HepG2 (cell line): ENCODE results near the gene ABHD3. TPM values are rescaled to one million over a fixed set of nuclear protein-coding genes. Genes with fewer than 3 reads are reported as not detected.
A peak's percentile ranks its signal among the peaks of the same experiment; 100 is the strongest.

Experiments
- CBX5 ChIP-seq: sonication (generic); formaldehyde crosslinking; IDR thresholded peaks from 2 replicates; pipeline ENCODE4 v1.4.0; 2020; ENCODE audit warnings: missing genetic modification reagents, borderline replicate concordance
- FOXO1 ChIP-seq: sonication (generic); formaldehyde crosslinking; IDR thresholded peaks from 2 replicates; pipeline ENCODE4 v1.4.0; 2020; ENCODE audit warnings: missing genetic modification reagents
- HDAC1 ChIP-seq: sonication (generic); formaldehyde crosslinking; IDR thresholded peaks from 2 replicates; pipeline ENCODE4 v1.5.1; 2020; ENCODE audit warnings: mild to moderate bottlenecking, missing genetic modification reagents
- HHEX ChIP-seq: IDR thresholded peaks from 2 replicates; pipeline ENCODE4 v1.6.1; 2016; ENCODE audit warnings: control low read depth
- KAT2B ChIP-seq: fragments of 150-350 bp; IDR thresholded peaks from 2 replicates; pipeline ENCODE4 v1.6.1; 2014; ENCODE audit warnings: low read depth, low read length, borderline replicate concordance
- NR2F6 ChIP-seq, 2 experiments: IDR thresholded peaks; 2 replicates each; pipeline ENCODE4 v1.6.1; 2016; ENCODE audit warnings: antibody characterized with exemption in 1 of 2, mild to moderate bottlenecking in 1 of 2
- PHF21A ChIP-seq: sonication (generic); formaldehyde crosslinking; IDR thresholded peaks from 2 replicates; pipeline ENCODE4 v1.5.0; 2020; ENCODE audit warnings: mild to moderate bottlenecking, missing genetic modification reagents
- SOX5 ChIP-seq: IDR thresholded peaks from 2 replicates; pipeline ENCODE4 v1.6.1; 2016; ENCODE audit warnings: borderline replicate concordance
- ZFX ChIP-seq: sonication (generic); formaldehyde crosslinking; IDR thresholded peaks from 2 replicates; pipeline ENCODE4 v1.4.0; 2020; ENCODE audit warnings: mild to moderate bottlenecking, low read depth, missing genetic modification reagents, moderate library complexity
- ZNF10 ChIP-seq: sonication (generic); formaldehyde crosslinking; IDR thresholded peaks from 2 replicates; pipeline ENCODE4 v1.4.0; 2020; ENCODE audit warnings: mild to moderate bottlenecking, low read depth, missing genetic modification reagents, borderline replicate concordance
- ZNF816 ChIP-seq: sonication (generic); formaldehyde crosslinking; IDR thresholded peaks from 2 replicates; pipeline ENCODE4 v1.8.0; 2022; ENCODE audit warnings: missing genetic modification reagents, mild to moderate bottlenecking, borderline replicate concordance
- polyA plus RNA-seq, 8 experiments: library from polyadenylated mRNA; depleted of rRNA in 3 of 8; stranded (reverse) in 7 of 8; unstranded in 1 of 8; fragments of >200 nt; fragmentation: Illumina TruSeq in 4 of 8; extraction: Trizol in 4 of 8; gene quantifications; 2 replicates each; pipeline versions ENCODE4 v1.2.1 to v1.2.3, GENCODE V29; 2011 to 2016; ENCODE audit warnings: low read depth in 4 of 8, missing spikeins in 1 of 8, mixed read lengths in 1 of 8; ENCODE audit not compliant: insufficient read depth in 1 of 8
- total RNA-seq, 5 experiments: library from RNA; depleted of rRNA; stranded (reverse); fragments of >200 nt; fragmentation: Illumina TruSeq; extraction: Trizol; gene quantifications; 2 replicates each; pipeline ENCODE4 v1.2.3, GENCODE V29; 2016; ENCODE audit warnings: low read depth in 1 of 5
- TF ChIP-seq, protein P1 (sequence below): sonication (generic); formaldehyde crosslinking; IDR thresholded peaks from 2 replicates; pipeline ENCODE4 v1.5.0; 2020; ENCODE audit warnings: mild to moderate bottlenecking, missing genetic modification reagents
- TF ChIP-seq, protein P2 (sequence below): sonication (generic); formaldehyde crosslinking; IDR thresholded peaks from 2 replicates; pipeline ENCODE4 v1.4.0; 2020; ENCODE audit warnings: missing genetic modification reagents
- TF ChIP-seq, protein P3 (sequence below): fragments of 450-650 bp; IDR thresholded peaks from 2 replicates; pipeline ENCODE4 v1.6.1; 2017; ENCODE audit warnings: mild to moderate bottlenecking
- TF ChIP-seq, protein P4 (sequence below): sonication (generic); formaldehyde crosslinking; IDR thresholded peaks from 2 replicates; pipeline ENCODE4 v1.4.0; 2020; ENCODE audit warnings: missing genetic modification reagents
- TF ChIP-seq, protein P5 (sequence below): sonication (generic); formaldehyde crosslinking; IDR thresholded peaks from 2 replicates; pipeline ENCODE4 v1.4.0; 2020; ENCODE audit warnings: missing genetic modification reagents
- TF ChIP-seq, protein P6 (sequence below): IDR thresholded peaks from 2 replicates; pipeline ENCODE4 v1.4.0; 2020; ENCODE audit warnings: mild to moderate bottlenecking, missing genetic modification reagents

ABHD3 gene
- total and polyA plus RNA-seq, 2 of the 13 experiments (the other 11 are each of a cell fraction or from before 2014, with no cell fraction given), result 32.1 to 40.2 TPM

DNA sequence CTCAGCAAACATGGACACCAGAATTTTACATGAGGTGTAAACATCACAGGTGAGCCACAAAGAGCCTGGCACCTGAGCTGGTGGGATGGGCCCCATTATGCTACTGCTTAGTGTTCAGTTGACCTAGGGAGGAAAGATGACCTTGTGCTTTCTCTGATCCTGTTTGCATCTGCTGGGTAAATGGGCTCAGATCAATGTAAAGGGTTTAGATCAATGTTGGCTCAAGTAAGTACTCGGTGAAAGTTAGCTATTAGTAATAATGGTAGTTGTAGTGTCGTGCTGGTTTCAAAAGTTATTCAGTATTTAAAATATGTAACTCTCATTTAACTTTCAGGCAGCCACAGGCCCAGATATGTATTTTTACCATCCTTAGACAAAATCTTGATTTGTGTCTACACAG, 19.8 kb downstream of the ABHD3 start (continued):
- TF ChIP-seq, protein P1, sequence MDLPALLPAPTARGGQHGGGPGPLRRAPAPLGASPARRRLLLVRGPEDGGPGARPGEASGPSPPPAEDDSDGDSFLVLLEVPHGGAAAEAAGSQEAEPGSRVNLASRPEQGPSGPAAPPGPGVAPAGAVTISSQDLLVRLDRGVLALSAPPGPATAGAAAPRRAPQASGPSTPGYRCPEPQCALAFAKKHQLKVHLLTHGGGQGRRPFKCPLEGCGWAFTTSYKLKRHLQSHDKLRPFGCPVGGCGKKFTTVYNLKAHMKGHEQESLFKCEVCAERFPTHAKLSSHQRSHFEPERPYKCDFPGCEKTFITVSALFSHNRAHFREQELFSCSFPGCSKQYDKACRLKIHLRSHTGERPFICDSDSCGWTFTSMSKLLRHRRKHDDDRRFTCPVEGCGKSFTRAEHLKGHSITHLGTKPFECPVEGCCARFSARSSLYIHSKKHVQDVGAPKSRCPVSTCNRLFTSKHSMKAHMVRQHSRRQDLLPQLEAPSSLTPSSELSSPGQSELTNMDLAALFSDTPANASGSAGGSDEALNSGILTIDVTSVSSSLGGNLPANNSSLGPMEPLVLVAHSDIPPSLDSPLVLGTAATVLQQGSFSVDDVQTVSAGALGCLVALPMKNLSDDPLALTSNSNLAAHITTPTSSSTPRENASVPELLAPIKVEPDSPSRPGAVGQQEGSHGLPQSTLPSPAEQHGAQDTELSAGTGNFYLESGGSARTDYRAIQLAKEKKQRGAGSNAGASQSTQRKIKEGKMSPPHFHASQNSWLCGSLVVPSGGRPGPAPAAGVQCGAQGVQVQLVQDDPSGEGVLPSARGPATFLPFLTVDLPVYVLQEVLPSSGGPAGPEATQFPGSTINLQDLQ, result no peak
- TF ChIP-seq NR2F6 (IDR thresholded peaks at IDR 0.05), result peak; percentile 68
- TF ChIP-seq NR2F6 (CRISPR knock-in tag; IDR thresholded peaks at IDR 0.05), result peak; percentile 73
- TF ChIP-seq, protein P2, sequence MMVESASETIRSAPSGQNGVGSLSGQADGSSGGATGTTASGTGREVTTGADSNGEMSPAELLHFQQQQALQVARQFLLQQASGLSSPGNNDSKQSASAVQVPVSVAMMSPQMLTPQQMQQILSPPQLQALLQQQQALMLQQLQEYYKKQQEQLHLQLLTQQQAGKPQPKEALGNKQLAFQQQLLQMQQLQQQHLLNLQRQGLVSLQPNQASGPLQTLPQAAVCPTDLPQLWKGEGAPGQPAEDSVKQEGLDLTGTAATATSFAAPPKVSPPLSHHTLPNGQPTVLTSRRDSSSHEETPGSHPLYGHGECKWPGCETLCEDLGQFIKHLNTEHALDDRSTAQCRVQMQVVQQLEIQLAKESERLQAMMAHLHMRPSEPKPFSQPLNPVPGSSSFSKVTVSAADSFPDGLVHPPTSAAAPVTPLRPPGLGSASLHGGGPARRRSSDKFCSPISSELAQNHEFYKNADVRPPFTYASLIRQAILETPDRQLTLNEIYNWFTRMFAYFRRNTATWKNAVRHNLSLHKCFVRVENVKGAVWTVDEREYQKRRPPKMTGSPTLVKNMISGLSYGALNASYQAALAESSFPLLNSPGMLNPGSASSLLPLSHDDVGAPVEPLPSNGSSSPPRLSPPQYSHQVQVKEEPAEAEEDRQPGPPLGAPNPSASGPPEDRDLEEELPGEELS (CRISPR knock-in tag), result peak; percentile 76
- TF ChIP-seq, protein P3, sequence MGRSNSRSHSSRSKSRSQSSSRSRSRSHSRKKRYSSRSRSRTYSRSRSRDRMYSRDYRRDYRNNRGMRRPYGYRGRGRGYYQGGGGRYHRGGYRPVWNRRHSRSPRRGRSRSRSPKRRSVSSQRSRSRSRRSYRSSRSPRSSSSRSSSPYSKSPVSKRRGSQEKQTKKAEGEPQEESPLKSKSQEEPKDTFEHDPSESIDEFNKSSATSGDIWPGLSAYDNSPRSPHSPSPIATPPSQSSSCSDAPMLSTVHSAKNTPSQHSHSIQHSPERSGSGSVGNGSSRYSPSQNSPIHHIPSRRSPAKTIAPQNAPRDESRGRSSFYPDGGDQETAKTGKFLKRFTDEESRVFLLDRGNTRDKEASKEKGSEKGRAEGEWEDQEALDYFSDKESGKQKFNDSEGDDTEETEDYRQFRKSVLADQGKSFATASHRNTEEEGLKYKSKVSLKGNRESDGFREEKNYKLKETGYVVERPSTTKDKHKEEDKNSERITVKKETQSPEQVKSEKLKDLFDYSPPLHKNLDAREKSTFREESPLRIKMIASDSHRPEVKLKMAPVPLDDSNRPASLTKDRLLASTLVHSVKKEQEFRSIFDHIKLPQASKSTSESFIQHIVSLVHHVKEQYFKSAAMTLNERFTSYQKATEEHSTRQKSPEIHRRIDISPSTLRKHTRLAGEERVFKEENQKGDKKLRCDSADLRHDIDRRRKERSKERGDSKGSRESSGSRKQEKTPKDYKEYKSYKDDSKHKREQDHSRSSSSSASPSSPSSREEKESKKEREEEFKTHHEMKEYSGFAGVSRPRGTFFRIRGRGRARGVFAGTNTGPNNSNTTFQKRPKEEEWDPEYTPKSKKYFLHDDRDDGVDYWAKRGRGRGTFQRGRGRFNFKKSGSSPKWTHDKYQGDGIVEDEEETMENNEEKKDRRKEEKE, result no peak
- TF ChIP-seq, protein P4, sequence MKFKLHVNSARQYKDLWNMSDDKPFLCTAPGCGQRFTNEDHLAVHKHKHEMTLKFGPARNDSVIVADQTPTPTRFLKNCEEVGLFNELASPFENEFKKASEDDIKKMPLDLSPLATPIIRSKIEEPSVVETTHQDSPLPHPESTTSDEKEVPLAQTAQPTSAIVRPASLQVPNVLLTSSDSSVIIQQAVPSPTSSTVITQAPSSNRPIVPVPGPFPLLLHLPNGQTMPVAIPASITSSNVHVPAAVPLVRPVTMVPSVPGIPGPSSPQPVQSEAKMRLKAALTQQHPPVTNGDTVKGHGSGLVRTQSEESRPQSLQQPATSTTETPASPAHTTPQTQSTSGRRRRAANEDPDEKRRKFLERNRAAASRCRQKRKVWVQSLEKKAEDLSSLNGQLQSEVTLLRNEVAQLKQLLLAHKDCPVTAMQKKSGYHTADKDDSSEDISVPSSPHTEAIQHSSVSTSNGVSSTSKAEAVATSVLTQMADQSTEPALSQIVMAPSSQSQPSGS, result 0 out of 2 replicates have a peak, but pooled peaks have one; percentile 45
- peak; percentile 76 for TF ChIP-seq HDAC1
- TF ChIP-seq, protein P5, sequence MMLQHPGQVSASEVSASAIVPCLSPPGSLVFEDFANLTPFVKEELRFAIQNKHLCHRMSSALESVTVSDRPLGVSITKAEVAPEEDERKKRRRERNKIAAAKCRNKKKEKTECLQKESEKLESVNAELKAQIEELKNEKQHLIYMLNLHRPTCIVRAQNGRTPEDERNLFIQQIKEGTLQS, result no peak
- peak; percentile 82 for TF ChIP-seq FOXO1 (CRISPR knock-in tag)
- no peak; the same call in 1 of the 2 replicates for TF ChIP-seq ZNF816 (CRISPR knock-in tag)
- TF ChIP-seq HHEX (CRISPR knock-in tag), result peak; percentile 58; the same call in 1 of the 2 replicates
- peak; percentile 85 for TF ChIP-seq SOX5
- peak; percentile 75 for TF ChIP-seq PHF21A (CRISPR knock-in tag)
- TF ChIP-seq, protein P6, sequence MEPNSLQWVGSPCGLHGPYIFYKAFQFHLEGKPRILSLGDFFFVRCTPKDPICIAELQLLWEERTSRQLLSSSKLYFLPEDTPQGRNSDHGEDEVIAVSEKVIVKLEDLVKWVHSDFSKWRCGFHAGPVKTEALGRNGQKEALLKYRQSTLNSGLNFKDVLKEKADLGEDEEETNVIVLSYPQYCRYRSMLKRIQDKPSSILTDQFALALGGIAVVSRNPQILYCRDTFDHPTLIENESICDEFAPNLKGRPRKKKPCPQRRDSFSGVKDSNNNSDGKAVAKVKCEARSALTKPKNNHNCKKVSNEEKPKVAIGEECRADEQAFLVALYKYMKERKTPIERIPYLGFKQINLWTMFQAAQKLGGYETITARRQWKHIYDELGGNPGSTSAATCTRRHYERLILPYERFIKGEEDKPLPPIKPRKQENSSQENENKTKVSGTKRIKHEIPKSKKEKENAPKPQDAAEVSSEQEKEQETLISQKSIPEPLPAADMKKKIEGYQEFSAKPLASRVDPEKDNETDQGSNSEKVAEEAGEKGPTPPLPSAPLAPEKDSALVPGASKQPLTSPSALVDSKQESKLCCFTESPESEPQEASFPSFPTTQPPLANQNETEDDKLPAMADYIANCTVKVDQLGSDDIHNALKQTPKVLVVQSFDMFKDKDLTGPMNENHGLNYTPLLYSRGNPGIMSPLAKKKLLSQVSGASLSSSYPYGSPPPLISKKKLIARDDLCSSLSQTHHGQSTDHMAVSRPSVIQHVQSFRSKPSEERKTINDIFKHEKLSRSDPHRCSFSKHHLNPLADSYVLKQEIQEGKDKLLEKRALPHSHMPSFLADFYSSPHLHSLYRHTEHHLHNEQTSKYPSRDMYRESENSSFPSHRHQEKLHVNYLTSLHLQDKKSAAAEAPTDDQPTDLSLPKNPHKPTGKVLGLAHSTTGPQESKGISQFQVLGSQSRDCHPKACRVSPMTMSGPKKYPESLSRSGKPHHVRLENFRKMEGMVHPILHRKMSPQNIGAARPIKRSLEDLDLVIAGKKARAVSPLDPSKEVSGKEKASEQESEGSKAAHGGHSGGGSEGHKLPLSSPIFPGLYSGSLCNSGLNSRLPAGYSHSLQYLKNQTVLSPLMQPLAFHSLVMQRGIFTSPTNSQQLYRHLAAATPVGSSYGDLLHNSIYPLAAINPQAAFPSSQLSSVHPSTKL (CRISPR knock-in tag), result peak; percentile 77
- peak; percentile 82 for TF ChIP-seq KAT2B
- TF ChIP-seq ZNF10 (CRISPR knock-in tag), result no peak
- peak; percentile 29; the same call in 1 of the 2 replicates for TF ChIP-seq ZFX (CRISPR knock-in tag)
- TF ChIP-seq CBX5 (CRISPR knock-in tag), result no peak
